Stimulated activated CD8-positive, alpha-beta memory T cell treated with anti-CD3 and anti-CD28 coated beads, Interleukin-15, amount 100 ng/mL, for 24 hours (primary cell): ENCODE data around the gene DDIT3.

Experiments
- DNase-seq: peaks from one replicate; pipeline ENCODE4 v3.0.0-alpha.2; 2020; ENCODE audit warnings: low read depth

DDIT3 gene

GRCh38 chr12:57485695-57486094 is 34.6 kb downstream of the DDIT3 start:
- no peak for DNase-seq

GRCh38 chr12:57483466-57483865 is 36.8 kb downstream of the DDIT3 start:
- DNase-seq = no peak

GRCh38 chr12:57481671-57482070 is 38.6 kb downstream of the DDIT3 start:
- DNase-seq = no peak

- DNase-seq = no peak
These were observed 40.8 kb downstream of the DDIT3 start, which contains the start of gene ARHGAP9 for GRCh38 chr12:57479376-57480115. Gene ARHGAP9 (minus strand): TSS chr12:57479866. CDS start chr12:57479406, 460 bp downstream.

GRCh38 chr12:57479043-57479375 is 41.3 kb downstream of the DDIT3 start:
- no peak for DNase-seq

GRCh38 chr12:57477710-57478681 is 42.3 kb downstream of the DDIT3 start:
- no peak for DNase-seq

GRCh38 chr12:57476993-57477709 is 43.2 kb downstream of the DDIT3 start:
- no peak for DNase-seq

- DNase-seq = no peak
These were observed 43.9 kb downstream of the DDIT3 start for GRCh38 chr12:57476162-57476992.

GRCh38 chr12:57475271-57476161 is 44.8 kb downstream of the DDIT3 start:
- no peak for DNase-seq

GRCh38 chr12:57474862-57475261 is 45.5 kb downstream of the DDIT3 start:
- no peak for DNase-seq

GRCh38 chr12:57474430-57474829 is 45.9 kb downstream of the DDIT3 start:
- DNase-seq = no peak

GRCh38 chr12:57473886-57474285 is 46.4 kb downstream of the DDIT3 start:
- no peak for DNase-seq

- DNase-seq = no peak
These were observed 46.9 kb downstream of the DDIT3 start for GRCh38 chr12:57473392-57473791.

GRCh38 chr12:57472391-57472790 is 47.9 kb downstream of the DDIT3 start:
- no peak for DNase-seq

- no peak for DNase-seq
These were observed 48.7 kb downstream of the DDIT3 start for GRCh38 chr12:57471661-57472060.

- no peak for DNase-seq
These were observed 49.2 kb downstream of the DDIT3 start for GRCh38 chr12:57470970-57471656.

- DNase-seq = no peak
These were observed 49.9 kb downstream of the DDIT3 start for GRCh38 chr12:57470286-57470969.

GRCh38 chr12:57469296-57470164 is 50.8 kb downstream of the DDIT3 start:
- no peak for DNase-seq
